Esophagus muscularis mucosa (tissue), 4 donors: ENCODE data around the gene PARN. TPM values are rescaled to one million over a fixed set of nuclear protein-coding genes. Genes with fewer than 3 reads are reported as not detected.

Experiments
- DNase-seq: peaks from one replicate; pipeline ENCODE4 v3.0.0-alpha.2; 2017; ENCODE audit errors: extremely low spot score
- H3K27ac ChIP-seq, 4 donors: fragments of 200-600 bp; sonication (generic); replicated peaks in 1 of 4; 1 replicate in 3 of 4; 2 replicates in 1 of 4; pipeline ENCODE4 v1.5.1; 2016 to 2019; ENCODE audit warnings: mild to moderate bottlenecking in 1 of 4
- H3K27me3 ChIP-seq, 4 donors: fragments of 200-600 bp; sonication (generic); one replicate each; pipeline versions ENCODE4 v1.5.1 to v1.6.0; 2016 to 2019
- H3K36me3 ChIP-seq, 4 donors: fragments of 200-600 bp; sonication (generic); one replicate each; pipeline ENCODE4 v1.5.1; 2016 to 2019
- H3K4me1 ChIP-seq, 4 donors: fragments of 200-600 bp; sonication (generic); one replicate each; pipeline ENCODE4 v1.5.1; 2016 to 2019
- H3K4me3 ChIP-seq, 4 donors: fragments of 200-600 bp; sonication (generic); 1 replicate in 2 of 4; 2 replicates in 2 of 4; pipeline ENCODE4 v1.5.1; 2016 to 2019; ENCODE audit warnings: mild to moderate bottlenecking in 4 of 4, moderate library complexity in 1 of 4
- H3K9me3 ChIP-seq, 4 donors: fragments of 200-600 bp; sonication (generic); 1 replicate in 3 of 4; 2 replicates in 1 of 4; pipeline ENCODE4 v1.5.1; 2016 to 2019
- EP300 ChIP-seq: sonication (generic); formaldehyde crosslinking; IDR thresholded peaks from one replicate; pipeline ENCODE4 v1.6.1; 2017; ENCODE audit warnings: antibody characterized with exemption
- POLR2A ChIP-seq: fragments of 450-650 bp; IDR thresholded peaks from one replicate; pipeline ENCODE4 v1.6.1; 2017; ENCODE audit warnings: antibody characterized with exemption, moderate library complexity, mild to moderate bottlenecking, low read depth
- POLR2AphosphoS5 ChIP-seq, 2 donors: sonication (generic); formaldehyde crosslinking; IDR thresholded peaks; one replicate each; pipeline ENCODE4 v1.6.1; 2017; ENCODE audit warnings: antibody characterized with exemption in 2 of 2
- WGBS: methylation state at CpG from one replicate; pipeline ENCODE4 v1.1.5; 2018; 5-methylcytosine and 5-hydroxymethylcytosine counted together
- intact Hi-C: fragments of 100-400 bp; cut with DNase I; formaldehyde crosslinking; loops from one replicate; pipeline ENCODE4 v1.15.1; 2023
- total RNA-seq, 4 donors: library from RNA; depleted of rRNA; stranded (reverse); fragments of >200 nt; gene quantifications; one replicate each; pipeline versions ENCODE4 v1.1.0 to v1.2.1, GENCODE V29; 2016
- TF ChIP-seq, protein P1 (sequence below), 3 experiments: fragments of 200-600 bp in 2 of 3; fragments of 450-650 bp in 1 of 3; sonication (generic) in 2 of 3; IDR thresholded peaks; one replicate each; pipeline ENCODE4 v1.5.1; 2017 to 2019; ENCODE audit warnings: antibody characterized with exemption in 3 of 3, mild to moderate bottlenecking in 2 of 3, moderate library complexity in 1 of 3

Gene PARN
- total RNA-seq, 4 donors from 2014 or later = 32.6 to 43.5 (median 36.1) TPM

- Histone ChIP-seq H3K9me3 (no peaks in the 10 kb centered on the region), H3K27ac (no peak overlapping the region), H3K36me3 (peaks cover 0 to 20% (median 2%) of the 10 kb centered on the region in 4 donors), H3K4me3 (no peak overlapping the region), H3K4me1 (peaks cover 0 to 11% (median 8%) of the 10 kb centered on the region in 4 donors), H3K27me3 (no peaks in the 10 kb centered on the region)
- intact Hi-C loops = no loop called here
- TF ChIP-seq, protein P1, sequence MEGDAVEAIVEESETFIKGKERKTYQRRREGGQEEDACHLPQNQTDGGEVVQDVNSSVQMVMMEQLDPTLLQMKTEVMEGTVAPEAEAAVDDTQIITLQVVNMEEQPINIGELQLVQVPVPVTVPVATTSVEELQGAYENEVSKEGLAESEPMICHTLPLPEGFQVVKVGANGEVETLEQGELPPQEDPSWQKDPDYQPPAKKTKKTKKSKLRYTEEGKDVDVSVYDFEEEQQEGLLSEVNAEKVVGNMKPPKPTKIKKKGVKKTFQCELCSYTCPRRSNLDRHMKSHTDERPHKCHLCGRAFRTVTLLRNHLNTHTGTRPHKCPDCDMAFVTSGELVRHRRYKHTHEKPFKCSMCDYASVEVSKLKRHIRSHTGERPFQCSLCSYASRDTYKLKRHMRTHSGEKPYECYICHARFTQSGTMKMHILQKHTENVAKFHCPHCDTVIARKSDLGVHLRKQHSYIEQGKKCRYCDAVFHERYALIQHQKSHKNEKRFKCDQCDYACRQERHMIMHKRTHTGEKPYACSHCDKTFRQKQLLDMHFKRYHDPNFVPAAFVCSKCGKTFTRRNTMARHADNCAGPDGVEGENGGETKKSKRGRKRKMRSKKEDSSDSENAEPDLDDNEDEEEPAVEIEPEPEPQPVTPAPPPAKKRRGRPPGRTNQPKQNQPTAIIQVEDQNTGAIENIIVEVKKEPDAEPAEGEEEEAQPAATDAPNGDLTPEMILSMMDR (IDR thresholded peaks at IDR 0.05) = no peak
- TF ChIP-seq EP300 (no peak), POLR2AphosphoS5 (IDR thresholded peaks at IDR 0.05) (no peak), POLR2A (no peak)
- no peak for DNase-seq
- 98% methylated on average over 7 of the region's 7 CpGs for WGBS
These were observed 69.5 kb downstream of the PARN start for GRCh38 chr16:14560523-14560922.

DNA sequence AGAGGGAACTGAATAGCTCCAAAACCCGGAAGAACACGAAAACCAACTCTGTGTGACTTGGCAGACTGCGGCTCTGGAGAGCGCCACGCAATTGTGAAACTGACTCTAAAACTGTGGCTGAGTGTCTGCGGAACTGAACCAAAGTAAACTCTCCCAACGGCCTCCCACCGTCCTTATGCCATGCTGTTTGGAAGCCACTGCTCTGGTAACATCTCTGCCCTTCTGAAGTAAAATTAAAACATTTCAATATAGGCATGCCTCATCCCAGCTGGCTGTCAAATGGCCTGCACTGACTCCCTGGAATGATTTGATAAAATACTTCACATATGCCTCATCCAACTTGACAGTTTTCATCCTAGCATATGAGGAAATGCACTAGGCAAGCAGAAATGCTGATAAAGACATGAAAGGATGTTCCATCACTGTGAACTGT is 70.2 kb downstream of the PARN start:
- TF ChIP-seq EP300 (no peak), POLR2AphosphoS5 (IDR thresholded peaks at IDR 0.05) (no peak), POLR2A (no peak)
- TF ChIP-seq, protein P1 (IDR thresholded peaks at IDR 0.05) = no peak
- no peak overlapping the region for H3K27ac ChIP-seq
- no peak for DNase-seq
- WGBS = 90% methylated on average over 8 of the region's 8 CpGs
- intact Hi-C loops = no loop called here
- H3K36me3 ChIP-seq = peaks cover 0 to 20% (median 2%) of the 10 kb centered on the region in 4 donors
- H3K9me3 ChIP-seq = no peaks in the 10 kb centered on the region
- H3K4me1 ChIP-seq = peaks cover 0 to 4% (median 1%) of the 10 kb centered on the region in 4 donors
- no peak overlapping the region for H3K4me3 ChIP-seq
- no peaks in the 10 kb centered on the region for H3K27me3 ChIP-seq

- TF ChIP-seq, protein P1 (IDR thresholded peaks at IDR 0.05) = no peak
- TF ChIP-seq POLR2A (no peak), POLR2AphosphoS5 (IDR thresholded peaks at IDR 0.05) (no peak), EP300 (no peak)
- intact Hi-C loops = no loop called here
- H3K4me3 ChIP-seq = no peak overlapping the region
- 62% methylated on average over 4 of the region's 4 CpGs for WGBS
- H3K4me1 ChIP-seq = peaks cover 5 to 18% (median 13%) of the 10 kb centered on the region in 4 donors
- no peak overlapping the region for H3K27ac ChIP-seq
- H3K9me3 ChIP-seq = no peaks in the 10 kb centered on the region
- no peaks in the 10 kb centered on the region for H3K27me3 ChIP-seq
- no peak for DNase-seq
- H3K36me3 ChIP-seq = peaks cover 0 to 54% (median 28%) of the 10 kb centered on the region in 4 donors
These were observed 76.6 kb downstream of the PARN start for GRCh38 chr16:14553447-14553846.

- peaks cover 5 to 18% (median 13%) of the 10 kb centered on the region in 4 donors for H3K4me1 ChIP-seq
- DNase-seq = no peak
- peak overlapping the region in 1 of 4 donors; percentile 3 for H3K27ac ChIP-seq
- no peaks in the 10 kb centered on the region for H3K27me3 ChIP-seq
- whole genome bisulfite sequencing = 43% methylated on average over 5 of the region's 5 CpGs
- H3K4me3 ChIP-seq = no peak overlapping the region
- intact Hi-C loops = no loop called here
- peaks cover 0 to 51% (median 29%) of the 10 kb centered on the region in 4 donors for H3K36me3 ChIP-seq
- no peaks in the 10 kb centered on the region for H3K9me3 ChIP-seq
- TF ChIP-seq POLR2AphosphoS5 (IDR thresholded peaks at IDR 0.05) = no peak
- TF ChIP-seq, protein P1 (IDR thresholded peaks at IDR 0.05) = no peak
- no peak for TF ChIP-seq EP300
- TF ChIP-seq POLR2A = no peak
These were observed 80.3 kb downstream of the PARN start for GRCh38 chr16:14549789-14550153.
